SU-DHL-6 (cell line): ENCODE measurements around the gene LBH.

Experiments used
- CTCF ChIP-seq: fragments of 200-600 bp; sonication (generic); IDR thresholded peaks from one replicate; pipeline ENCODE4 v1.5.1; 2017; ENCODE audit warnings: antibody characterized with exemption, mild to moderate bottlenecking, low read length, moderate library complexity; ENCODE audit not compliant: insufficient read depth, poor library complexity, severe bottlenecking
- EZH2phosphoT487 ChIP-seq: fragments of 200-600 bp; sonication (generic), shearing (Covaris generic); conservative IDR thresholded peaks from 2 replicates; pipeline ENCODE4 v1.6.1; 2018; ENCODE audit warnings: mild to moderate bottlenecking, antibody characterized with exemption, low read length, moderate library complexity, mixed read lengths

GRCh38 chr2:30259071-30259470, 27.7 kb downstream of the LBH start:
- TF ChIP-seq CTCF, result no peak
- no peak for TF ChIP-seq EZH2phosphoT487
